ENCODE data around the gene SLC16A12. TPM values are rescaled to one million over a fixed set of nuclear protein-coding genes. Genes with fewer than 3 reads are reported as not detected.

The SLC16A12 gene
- total and polyA plus RNA-seq, 4 donors: 0.03 to 10.7 (median 0.94) TPM

DNA sequence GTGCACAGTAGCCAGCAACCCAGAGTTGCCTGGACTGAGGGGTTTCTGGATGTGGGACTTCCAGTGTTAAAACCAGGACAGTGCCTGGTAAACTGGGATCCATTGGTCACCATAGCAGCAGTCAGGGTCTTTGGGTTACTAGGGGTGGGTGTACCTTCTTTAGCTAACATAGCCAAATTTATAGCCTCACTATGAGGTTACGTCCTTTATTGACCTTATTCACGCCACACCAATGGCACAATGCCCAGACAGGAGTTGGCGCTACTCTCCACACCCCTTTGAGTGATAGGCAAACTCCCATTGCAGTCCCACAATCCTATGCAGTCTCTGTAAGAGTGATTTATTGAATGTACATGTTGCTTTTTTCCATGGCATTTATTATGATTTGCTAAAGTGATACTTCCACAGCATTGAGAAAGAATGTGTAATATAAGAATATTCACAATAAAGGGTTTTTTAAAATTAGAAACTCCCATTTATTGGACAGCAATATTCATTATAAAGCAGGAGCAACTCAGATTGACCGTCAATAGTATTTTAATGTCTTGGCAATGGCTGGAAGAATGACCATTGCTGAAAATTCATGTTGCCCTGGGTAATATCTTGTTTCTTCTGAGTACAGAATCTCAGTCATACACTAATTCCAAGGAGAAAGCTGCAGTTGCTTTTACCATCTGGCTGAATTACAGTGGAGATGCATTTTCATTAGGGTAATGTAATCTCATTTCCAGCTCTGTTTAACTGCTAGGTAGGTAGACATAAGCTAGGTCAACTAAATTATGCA, 95.0 kb downstream of the SLC16A12 start (continued):
- no peak for TF ChIP-seq ZBTB33 (IDR thresholded peaks at IDR 0.05)

DNA sequence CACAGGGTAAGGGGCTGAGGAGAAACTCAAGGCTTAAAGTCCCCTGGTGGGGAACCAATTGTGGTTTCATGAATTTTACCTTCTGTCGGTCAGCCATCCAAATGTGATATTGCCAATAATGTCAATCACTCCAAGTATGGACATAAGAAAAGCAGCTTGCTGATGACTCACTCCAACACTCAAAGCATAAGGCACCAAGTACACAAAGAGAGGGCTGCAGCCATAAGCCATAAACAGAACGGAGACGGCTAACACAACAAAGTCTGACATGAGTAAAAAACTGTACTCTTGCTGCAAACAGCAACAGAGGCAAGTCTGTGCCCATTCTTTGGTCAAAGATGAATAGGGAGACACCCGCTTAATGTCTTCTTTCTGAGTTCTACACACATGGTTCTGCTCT, 96.9 kb downstream of the SLC16A12 start:
- Histone ChIP-seq H3K36me3 (ENCODE audit: control insufficient read depth in 4 of 4, insufficient read depth in 3 of 4, low read depth in 1 of 4, low read length in 3 of 4) (no peaks in the 10 kb centered on the region), H3K4me3 (ENCODE audit: low read depth in 1 of 3, low read length in 3 of 3) (no peak overlapping the region), H3K9me3 (ENCODE audit: control insufficient read depth in 4 of 4, low read length in 3 of 4) (no peaks in the 10 kb centered on the region), H3K27ac (ENCODE audit: low read depth in 1 of 2, low read length in 2 of 2) (no peak overlapping the region), H3K27me3 (ENCODE audit: control insufficient read depth in 4 of 4, insufficient read depth in 4 of 4, low read length in 3 of 4) (no peaks in the 10 kb centered on the region), H3K4me1 (ENCODE audit: control insufficient read depth in 4 of 4, insufficient read depth in 4 of 4, low read length in 3 of 4) (peaks cover 0 to 8% (median 5%) of the 10 kb centered on the region in 4 donors), H3K9ac (ENCODE audit: low read depth in 1 of 2, low read length in 2 of 2) (no peak overlapping the region)
- no peak for TF ChIP-seq HNF4A (conservative IDR thresholded peaks at IDR 0.05)
- TF ChIP-seq RAD21 (IDR thresholded peaks at IDR 0.05): no peak
- TF ChIP-seq FOXA2 (IDR thresholded peaks at IDR 0.05): no peak
- TF ChIP-seq RXRA (IDR thresholded peaks at IDR 0.05): no peak
- no peak for TF ChIP-seq REST (IDR thresholded peaks at IDR 0.05)
- no peak for DNase-seq (ENCODE audit: low spot score)
- 94% methylated on average over 4 of the region's 4 CpGs for WGBS

GRCh38 chr10:89431977-89432376, 103.4 kb downstream of the SLC16A12 start:
- TF ChIP-seq HNF4A (conservative IDR thresholded peaks at IDR 0.05) (no peak), RAD21 (IDR thresholded peaks at IDR 0.05) (peak in 1 of 2 donors; percentile 9)
- no peaks in the 10 kb centered on the region for H3K9me3 ChIP-seq (ENCODE audit: control insufficient read depth in 4 of 4, low read length in 3 of 4)
- H3K4me1 ChIP-seq (ENCODE audit: control insufficient read depth in 4 of 4, insufficient read depth in 4 of 4, low read length in 3 of 4): peaks cover 0 to 2% (median 0%) of the 10 kb centered on the region in 4 donors
- no peaks in the 10 kb centered on the region for H3K36me3 ChIP-seq (ENCODE audit: control insufficient read depth in 4 of 4, insufficient read depth in 3 of 4, low read depth in 1 of 4, low read length in 3 of 4)
- no peaks in the 10 kb centered on the region for H3K27me3 ChIP-seq (ENCODE audit: control insufficient read depth in 4 of 4, insufficient read depth in 4 of 4, low read length in 3 of 4)
- no peak for DNase-seq (ENCODE audit: low spot score)
- no peak overlapping the region for H3K4me3 ChIP-seq (ENCODE audit: low read depth in 1 of 3, low read length in 3 of 3)
- no peak overlapping the region for H3K27ac ChIP-seq (ENCODE audit: low read depth in 1 of 2, low read length in 2 of 2)
- no peak overlapping the region for H3K9ac ChIP-seq (ENCODE audit: low read depth in 1 of 2, low read length in 2 of 2)
- WGBS: 56% methylated on average over 3 of the region's 3 CpGs

- no peak for DNase-seq (ENCODE audit: low spot score)
- Histone ChIP-seq H3K27me3 (ENCODE audit: control insufficient read depth in 4 of 4, insufficient read depth in 4 of 4, low read length in 3 of 4) (no peaks in the 10 kb centered on the region), H3K27ac (ENCODE audit: low read depth in 1 of 2, low read length in 2 of 2) (no peak overlapping the region), H3K4me1 (ENCODE audit: control insufficient read depth in 4 of 4, insufficient read depth in 4 of 4, low read length in 3 of 4) (peaks cover 0 to 15% (median 14%) of the 10 kb centered on the region in 4 donors), H3K4me3 (ENCODE audit: low read depth in 1 of 3, low read length in 3 of 3) (no peak overlapping the region), H3K36me3 (ENCODE audit: control insufficient read depth in 4 of 4, insufficient read depth in 3 of 4, low read depth in 1 of 4, low read length in 3 of 4) (no peaks in the 10 kb centered on the region), H3K9me3 (ENCODE audit: control insufficient read depth in 4 of 4, low read length in 3 of 4) (no peaks in the 10 kb centered on the region), H3K9ac (ENCODE audit: low read depth in 1 of 2, low read length in 2 of 2) (no peak overlapping the region)
- WGBS: 60% methylated on average over 1 of the region's 1 CpG
- TF ChIP-seq GABPA (IDR thresholded peaks at IDR 0.05 in 1 of 2, conservative IDR thresholded peaks at IDR 0.05 in 1 of 2) (no peak), NR2F2 (IDR thresholded peaks at IDR 0.05) (no peak), TAF1 (conservative IDR thresholded peaks at IDR 0.05) (no peak), YY1 (IDR thresholded peaks at IDR 0.05) (no peak), HNF4G (IDR thresholded peaks at IDR 0.05) (no peak), MAX (IDR thresholded peaks at IDR 0.05) (no peak), SP1 (IDR thresholded peaks at IDR 0.05) (no peak), FOXA2 (IDR thresholded peaks at IDR 0.05) (no peak), RXRA (IDR thresholded peaks at IDR 0.05) (no peak), JUND (IDR thresholded peaks at IDR 0.05) (no peak), ZBTB33 (IDR thresholded peaks at IDR 0.05) (no peak), RAD21 (IDR thresholded peaks at IDR 0.05) (no peak), HNF4A (conservative IDR thresholded peaks at IDR 0.05) (no peak), ATF3 (IDR thresholded peaks at IDR 0.05) (no peak)
These were observed 106.5 kb downstream of the SLC16A12 start for GRCh38 chr10:89428877-89429276.

Data from liver (tissue), 9 donors.